ENCODE results near the gene EDA. TPM values are rescaled to one million over a fixed set of nuclear protein-coding genes. Genes with fewer than 3 reads are reported as not detected.

EDA gene
- total RNA-seq (ENCODE audit: low replicate concordance), result 6.8 and 7.4 TPM in 2 replicates

- H3K27me3 Mint-ChIP-seq (ENCODE audit: insufficient read depth, low read depth), result peaks cover 6% of the 10 kb centered on the region
- H3K36me3 Mint-ChIP-seq, result no peaks in the 10 kb centered on the region
- DNase-seq (ENCODE audit: low spot score), result peak; percentile 97
- Histone ChIP-seq H3K27ac (no peak within 1 kb of the TSS), H2AFZ (replicated peaks) (no peak within 1 kb of the TSS), H3K4me1 (peaks cover 9% of the 10 kb centered on the region), H3K9ac (no peak within 1 kb of the TSS), H3K36me3 (no peaks in the 10 kb centered on the region), H3K4me2 (peak within 1 kb of the TSS; percentile 82), H3K27me3 (peaks cover 21% of the 10 kb centered on the region), H3F3A (ENCODE audit: low read depth) (no peaks in the 10 kb centered on the region), H3K9me3 (ENCODE audit: low read depth) (peaks cover 4% of the 10 kb centered on the region), H4K20me1 (ENCODE audit: low read depth) (no peaks in the 10 kb centered on the region), H3K4me3 (peak within 1 kb of the TSS; percentile 55), H3K79me2 (ENCODE audit: low read depth) (no peaks in the 10 kb centered on the region)
- no peaks in the 10 kb centered on the region for H3K9me3 Mint-ChIP-seq
- peaks cover 14% of the 10 kb centered on the region for H3K4me1 Mint-ChIP-seq
- H3K4me3 Mint-ChIP-seq, result peak within 1 kb of the TSS; percentile 84
- H3K27ac Mint-ChIP-seq, result no peak within 1 kb of the TSS
- TF ChIP-seq EZH2 (IDR thresholded peaks at IDR 0.05) (no peak), EZH2phosphoT487 (IDR thresholded peaks at IDR 0.05) (no peak)
- TF ChIP-seq, protein P1, sequence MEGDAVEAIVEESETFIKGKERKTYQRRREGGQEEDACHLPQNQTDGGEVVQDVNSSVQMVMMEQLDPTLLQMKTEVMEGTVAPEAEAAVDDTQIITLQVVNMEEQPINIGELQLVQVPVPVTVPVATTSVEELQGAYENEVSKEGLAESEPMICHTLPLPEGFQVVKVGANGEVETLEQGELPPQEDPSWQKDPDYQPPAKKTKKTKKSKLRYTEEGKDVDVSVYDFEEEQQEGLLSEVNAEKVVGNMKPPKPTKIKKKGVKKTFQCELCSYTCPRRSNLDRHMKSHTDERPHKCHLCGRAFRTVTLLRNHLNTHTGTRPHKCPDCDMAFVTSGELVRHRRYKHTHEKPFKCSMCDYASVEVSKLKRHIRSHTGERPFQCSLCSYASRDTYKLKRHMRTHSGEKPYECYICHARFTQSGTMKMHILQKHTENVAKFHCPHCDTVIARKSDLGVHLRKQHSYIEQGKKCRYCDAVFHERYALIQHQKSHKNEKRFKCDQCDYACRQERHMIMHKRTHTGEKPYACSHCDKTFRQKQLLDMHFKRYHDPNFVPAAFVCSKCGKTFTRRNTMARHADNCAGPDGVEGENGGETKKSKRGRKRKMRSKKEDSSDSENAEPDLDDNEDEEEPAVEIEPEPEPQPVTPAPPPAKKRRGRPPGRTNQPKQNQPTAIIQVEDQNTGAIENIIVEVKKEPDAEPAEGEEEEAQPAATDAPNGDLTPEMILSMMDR (IDR thresholded peaks at IDR 0.05), result no peak
These were observed at the start of gene EDA for GRCh38 chrX:69615779-69616456. Gene EDA (plus strand): TSS chrX:69616113.

- Mint-ChIP-seq H3K4me3 (no peak overlapping the region), H3K9me3 (no peaks in the 10 kb centered on the region), H3K27ac (no peak overlapping the region), H3K4me1 (no peaks in the 10 kb centered on the region), H3K36me3 (no peaks in the 10 kb centered on the region), H3K27me3 (ENCODE audit: insufficient read depth, low read depth) (peaks cover 5% of the 10 kb centered on the region)
- Histone ChIP-seq H3K4me1 (no peaks in the 10 kb centered on the region), H3F3A (ENCODE audit: low read depth) (no peaks in the 10 kb centered on the region), H3K27me3 (no peaks in the 10 kb centered on the region), H3K9me3 (ENCODE audit: low read depth) (no peaks in the 10 kb centered on the region), H2AFZ (replicated peaks) (no peak overlapping the region), H3K4me2 (no peak overlapping the region), H3K27ac (no peak overlapping the region), H3K9ac (no peak overlapping the region), H3K4me3 (no peak overlapping the region), H3K36me3 (no peaks in the 10 kb centered on the region), H3K79me2 (ENCODE audit: low read depth) (no peaks in the 10 kb centered on the region), H4K20me1 (ENCODE audit: low read depth) (no peaks in the 10 kb centered on the region)
- TF ChIP-seq EZH2 (IDR thresholded peaks at IDR 0.05) (no peak), EZH2phosphoT487 (IDR thresholded peaks at IDR 0.05) (no peak)
- TF ChIP-seq, protein P1 (IDR thresholded peaks at IDR 0.05), result no peak
- DNase-seq (ENCODE audit: low spot score), result no peak
These were observed 47.1 kb upstream of the EDA start for GRCh38 chrX:69568828-69569227.

- no peaks in the 10 kb centered on the region for H3K9me3 ChIP-seq (ENCODE audit: low read depth)
- H3F3A ChIP-seq (ENCODE audit: low read depth), result no peaks in the 10 kb centered on the region
- Mint-ChIP-seq H3K4me3 (no peak overlapping the region), H3K9me3 (peaks cover 3% of the 10 kb centered on the region), H3K36me3 (no peaks in the 10 kb centered on the region), H3K27me3 (ENCODE audit: insufficient read depth, low read depth) (no peaks in the 10 kb centered on the region), H3K4me1 (no peaks in the 10 kb centered on the region), H3K27ac (no peak overlapping the region)
- H3K79me2 ChIP-seq (ENCODE audit: low read depth), result no peaks in the 10 kb centered on the region
- H2AFZ ChIP-seq (replicated peaks), result no peak overlapping the region
- no peaks in the 10 kb centered on the region for H4K20me1 ChIP-seq (ENCODE audit: low read depth)
- TF ChIP-seq, protein P1 (IDR thresholded peaks at IDR 0.05), result no peak
- TF ChIP-seq EZH2phosphoT487 (IDR thresholded peaks at IDR 0.05) (no peak), EZH2 (IDR thresholded peaks at IDR 0.05) (no peak)
- H3K4me2 ChIP-seq, result no peak overlapping the region
- no peaks in the 10 kb centered on the region for H3K4me1 ChIP-seq
- H3K9ac ChIP-seq, result no peak overlapping the region
- H3K27me3 ChIP-seq, result no peaks in the 10 kb centered on the region
- H3K36me3 ChIP-seq, result peaks cover 6% of the 10 kb centered on the region
- H3K27ac ChIP-seq, result no peak overlapping the region
- no peak for DNase-seq (ENCODE audit: low spot score)
- H3K4me3 ChIP-seq, result no peak overlapping the region
These were observed 18.5 kb upstream of the EDA start for GRCh38 chrX:69597399-69597798.
